Activated T-helper 2 cell treated with anti-CD3 and anti-CD28 coated beads, Interferon-gamma antibody, Interleukin-2, Interleukin-4, amounts not matched to agents 10 μg/mL and 5 μg/mL and 100 μg/mL, durations not matched to agents 14 hours and 24 hours and 36 hours (primary cell): ENCODE results near the gene SCFD2. TPM values are rescaled to one million over a fixed set of nuclear protein-coding genes. Genes with fewer than 3 reads are reported as not detected.
A peak's percentile ranks its signal among the peaks of the same experiment; 100 is the strongest.

ENCODE experiments used
- DNase-seq: peaks from one replicate; pipeline ENCODE4 v3.0.0; 2021; ENCODE audit warnings: low spot score
- H3K27ac Mint-ChIP-seq: one replicate; pipeline ENCODE4 v1.8.0; 2021; ENCODE audit warnings: mixed read lengths
- H3K27me3 Mint-ChIP-seq: one replicate; pipeline ENCODE4 v1.8.0; 2021; ENCODE audit warnings: low read depth, mixed read lengths
- H3K36me3 Mint-ChIP-seq: one replicate; pipeline ENCODE4 v1.8.0; 2021; ENCODE audit warnings: low read depth, mixed read lengths
- H3K4me1 Mint-ChIP-seq: one replicate; pipeline ENCODE4 v1.8.0; 2021; ENCODE audit warnings: low read depth, mixed read lengths
- H3K4me3 Mint-ChIP-seq: one replicate; pipeline ENCODE4 v1.8.0; 2021; ENCODE audit warnings: low read depth, mild to moderate bottlenecking, moderate library complexity, mixed read lengths
- H3K9me3 Mint-ChIP-seq: one replicate; pipeline ENCODE4 v1.8.0; 2021; ENCODE audit warnings: mixed read lengths
- intact Hi-C: fragments of 100-400 bp; cut with micrococcal nuclease; formaldehyde crosslinking; loops from one replicate; pipeline ENCODE4 v1.15.1; 2023
- total RNA-seq: library from RNA; stranded (reverse); gene quantifications from 2 replicates; pipeline ENCODE4 v1.2.3, GENCODE V29; 2022

The SCFD2 gene
- total RNA-seq, 1 donor from 2014 or later = 26.3 TPM

DNA sequence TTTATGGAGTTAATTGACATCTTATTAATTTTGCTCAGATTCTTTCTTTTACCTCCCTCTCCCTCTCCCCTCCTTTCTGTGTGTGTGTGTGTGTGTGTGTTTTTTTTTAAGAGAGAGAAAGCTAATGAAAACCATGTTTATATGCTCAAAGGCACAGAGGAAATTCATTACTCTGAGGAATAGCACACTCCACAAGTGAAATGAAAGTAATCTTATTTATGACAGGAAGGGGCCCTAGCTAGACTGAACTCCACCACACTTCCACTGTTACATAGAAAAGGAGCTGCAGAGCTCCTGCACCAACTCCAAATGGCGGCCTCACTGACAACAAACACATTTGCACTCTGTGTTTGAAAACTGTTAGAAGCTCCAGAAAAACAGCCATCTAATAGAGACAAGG lies 353.1 kb downstream of the SCFD2 start:
- intact Hi-C loops = loop anchor here (10.0 kb wide), 5 partner anchors 122 to 1222 kb away; partner anchors contain the start of gene FIP1L1
- H3K9me3 Mint-ChIP-seq = no peaks in the 10 kb centered on the region
- H3K27ac Mint-ChIP-seq = peak overlapping the region; percentile 78
- peaks cover 32% of the 10 kb centered on the region for H3K4me1 Mint-ChIP-seq
- DNase-seq = no peak
- no peaks in the 10 kb centered on the region for H3K36me3 Mint-ChIP-seq
- H3K27me3 Mint-ChIP-seq = no peaks in the 10 kb centered on the region
- peak overlapping the region; percentile 65 for H3K4me3 Mint-ChIP-seq

DNA sequence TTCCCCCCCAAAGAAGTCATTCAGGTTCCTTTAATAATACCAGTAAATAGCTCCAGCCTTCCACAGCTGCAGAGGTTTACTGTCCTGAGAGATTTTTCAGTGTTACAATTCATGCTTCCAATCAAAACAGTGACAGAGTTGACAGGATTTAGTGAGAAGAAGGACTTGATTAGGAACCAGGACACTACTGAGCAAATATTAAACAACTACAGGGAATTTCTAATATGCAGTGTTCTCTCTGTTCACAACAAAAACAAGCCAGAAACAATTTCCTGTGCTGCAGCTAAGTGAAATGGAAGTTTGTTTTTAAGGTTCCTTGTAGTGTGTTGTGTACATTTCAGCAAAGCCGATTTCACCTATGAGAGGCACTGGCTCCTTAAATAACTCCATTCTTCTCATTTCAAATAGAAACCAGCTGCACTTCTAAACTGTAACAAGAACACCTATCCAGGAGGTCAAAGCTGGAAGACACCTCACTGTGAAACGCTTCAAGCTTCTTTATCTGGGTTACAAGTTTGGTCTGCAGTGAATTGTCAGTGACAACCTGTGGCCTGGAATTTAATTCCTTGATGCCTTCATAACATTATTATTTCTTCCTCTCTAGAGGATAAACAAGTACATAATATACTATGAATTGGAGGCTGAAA lies 354.5 kb downstream of the SCFD2 start:
- Mint-ChIP-seq H3K36me3 (no peaks in the 10 kb centered on the region), H3K27ac (no peak overlapping the region), H3K4me1 (peaks cover 32% of the 10 kb centered on the region), H3K27me3 (no peaks in the 10 kb centered on the region), H3K4me3 (no peak overlapping the region), H3K9me3 (no peaks in the 10 kb centered on the region)
- intact Hi-C loops = loop anchor here (10.0 kb wide), 5 partner anchors 123 to 1223 kb away; partner anchors contain the start of gene FIP1L1
- no peak for DNase-seq

DNA sequence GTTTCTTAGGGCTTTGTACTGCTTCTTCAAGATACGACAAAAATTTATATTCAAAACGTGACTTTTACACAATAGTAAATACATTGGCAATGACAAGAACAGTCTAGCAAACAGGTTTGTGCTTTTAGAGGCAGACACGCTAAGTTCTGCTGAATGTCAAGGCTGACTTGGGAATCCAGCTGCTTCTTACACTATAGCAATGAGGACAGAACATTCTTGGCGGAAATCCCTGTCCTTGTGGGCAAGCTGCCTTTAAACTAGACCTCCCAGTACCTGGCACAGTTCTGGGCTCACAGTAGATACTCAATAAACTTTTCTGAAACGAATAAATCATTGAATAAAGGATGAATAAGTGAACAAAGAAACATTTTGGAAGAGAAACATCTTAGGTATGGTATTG lies 355.5 kb downstream of the SCFD2 start:
- Mint-ChIP-seq H3K36me3 (no peaks in the 10 kb centered on the region), H3K4me1 (peaks cover 32% of the 10 kb centered on the region), H3K27me3 (no peaks in the 10 kb centered on the region), H3K9me3 (no peaks in the 10 kb centered on the region), H3K27ac (no peak overlapping the region), H3K4me3 (no peak overlapping the region)
- intact Hi-C loops = loop anchor here (10.0 kb wide), 5 partner anchors 124 to 1224 kb away; partner anchors contain the start of gene FIP1L1
- DNase-seq = no peak

DNA sequence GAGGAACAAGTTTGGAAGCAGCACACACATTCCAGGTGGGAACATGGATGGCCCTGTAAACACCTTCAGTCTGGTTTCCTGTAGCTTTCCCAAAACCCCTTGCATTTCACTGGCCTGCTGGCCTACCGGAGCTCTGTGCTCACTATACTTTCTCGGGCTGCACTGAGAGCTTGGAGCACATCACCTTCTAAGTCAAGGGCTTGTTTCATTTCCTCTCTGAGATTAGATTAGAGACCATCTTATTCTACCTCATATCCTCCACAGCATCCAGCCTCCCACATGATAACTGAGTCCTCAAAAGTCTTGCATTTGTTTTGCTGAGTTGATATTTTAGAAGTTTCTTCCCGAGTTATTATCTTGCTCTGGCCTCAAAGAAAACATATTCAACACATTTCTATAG lies 356.0 kb downstream of the SCFD2 start:
- Mint-ChIP-seq H3K27ac (no peak overlapping the region), H3K4me3 (no peak overlapping the region), H3K9me3 (no peaks in the 10 kb centered on the region), H3K36me3 (no peaks in the 10 kb centered on the region), H3K4me1 (peaks cover 32% of the 10 kb centered on the region), H3K27me3 (no peaks in the 10 kb centered on the region)
- intact Hi-C loops = loop anchor here (10.0 kb wide), 5 partner anchors 125 to 1225 kb away; partner anchors contain the start of gene FIP1L1
- DNase-seq = no peak

DNA sequence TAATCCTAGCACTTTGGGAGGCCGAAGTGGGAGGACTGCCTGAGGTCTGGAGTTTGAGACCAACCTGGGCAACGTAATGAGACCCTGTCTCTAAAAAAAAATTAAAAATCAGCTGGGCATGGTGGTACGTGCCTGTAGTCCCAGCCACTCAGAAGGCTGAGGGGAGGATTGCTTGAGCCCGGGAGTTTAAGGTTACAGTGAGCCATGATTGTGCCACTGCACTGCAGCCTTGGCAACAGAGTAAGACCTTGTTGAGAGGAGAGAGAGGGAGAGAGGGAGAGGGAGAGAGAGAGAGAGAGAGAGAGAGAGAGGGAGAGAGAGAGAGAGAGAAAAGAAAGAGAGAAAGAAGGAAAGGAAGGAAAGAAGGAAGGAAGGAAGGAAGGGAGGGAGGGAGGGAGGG lies 358.8 kb downstream of the SCFD2 start:
- Mint-ChIP-seq H3K4me1 (peaks cover 18% of the 10 kb centered on the region), H3K27ac (no peak overlapping the region), H3K9me3 (no peaks in the 10 kb centered on the region), H3K4me3 (no peak overlapping the region), H3K36me3 (no peaks in the 10 kb centered on the region), H3K27me3 (no peaks in the 10 kb centered on the region)
- intact Hi-C loops = no loop called here
- no peak for DNase-seq

DNA sequence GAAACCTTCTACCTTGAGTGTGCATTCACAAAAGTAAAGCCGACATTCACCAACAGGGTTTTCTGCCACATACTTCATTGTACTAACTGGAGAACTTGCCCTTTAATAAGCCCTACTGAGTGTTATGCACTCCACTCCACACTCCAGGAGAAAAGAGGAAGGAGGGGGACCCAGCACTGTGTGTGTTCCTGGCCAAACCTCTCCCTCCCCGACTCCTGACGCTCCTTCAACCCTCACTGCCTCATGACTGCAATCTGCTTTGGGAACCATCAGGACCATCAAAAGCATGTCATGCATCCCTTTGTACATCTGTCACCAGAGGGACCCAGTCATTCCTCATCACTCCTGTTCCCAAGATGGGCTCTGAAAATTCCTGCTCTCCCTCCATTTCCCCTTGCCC lies 360.1 kb downstream of the SCFD2 start:
- Mint-ChIP-seq H3K36me3 (no peaks in the 10 kb centered on the region), H3K4me1 (peaks cover 8% of the 10 kb centered on the region), H3K27me3 (no peaks in the 10 kb centered on the region), H3K9me3 (no peaks in the 10 kb centered on the region), H3K4me3 (no peak overlapping the region), H3K27ac (no peak overlapping the region)
- intact Hi-C loops = no loop called here
- no peak for DNase-seq

DNA sequence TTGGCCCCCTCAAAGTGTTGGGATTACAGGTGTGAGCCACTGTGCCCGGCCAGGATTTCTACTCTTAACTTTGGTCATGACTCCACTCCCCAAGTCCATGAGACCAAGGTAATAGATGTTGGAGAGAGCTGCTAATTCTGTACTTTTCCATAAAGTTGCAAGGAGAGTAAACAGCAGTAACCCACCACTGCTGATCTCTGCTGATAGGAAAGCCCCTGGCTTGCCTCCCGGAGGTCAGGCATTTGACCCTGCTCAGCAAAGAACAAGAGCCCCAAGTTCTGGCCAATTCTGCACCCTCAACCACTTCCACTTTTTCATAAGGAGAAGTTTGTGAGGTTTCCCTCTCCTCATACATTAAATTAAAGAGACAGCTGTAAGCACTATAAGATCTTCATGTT lies 360.7 kb downstream of the SCFD2 start:
- Mint-ChIP-seq H3K27me3 (no peaks in the 10 kb centered on the region), H3K36me3 (no peaks in the 10 kb centered on the region), H3K27ac (no peak overlapping the region), H3K9me3 (no peaks in the 10 kb centered on the region), H3K4me3 (no peak overlapping the region), H3K4me1 (peaks cover 7% of the 10 kb centered on the region)
- no peak for DNase-seq
- intact Hi-C loops = no loop called here

DNA sequence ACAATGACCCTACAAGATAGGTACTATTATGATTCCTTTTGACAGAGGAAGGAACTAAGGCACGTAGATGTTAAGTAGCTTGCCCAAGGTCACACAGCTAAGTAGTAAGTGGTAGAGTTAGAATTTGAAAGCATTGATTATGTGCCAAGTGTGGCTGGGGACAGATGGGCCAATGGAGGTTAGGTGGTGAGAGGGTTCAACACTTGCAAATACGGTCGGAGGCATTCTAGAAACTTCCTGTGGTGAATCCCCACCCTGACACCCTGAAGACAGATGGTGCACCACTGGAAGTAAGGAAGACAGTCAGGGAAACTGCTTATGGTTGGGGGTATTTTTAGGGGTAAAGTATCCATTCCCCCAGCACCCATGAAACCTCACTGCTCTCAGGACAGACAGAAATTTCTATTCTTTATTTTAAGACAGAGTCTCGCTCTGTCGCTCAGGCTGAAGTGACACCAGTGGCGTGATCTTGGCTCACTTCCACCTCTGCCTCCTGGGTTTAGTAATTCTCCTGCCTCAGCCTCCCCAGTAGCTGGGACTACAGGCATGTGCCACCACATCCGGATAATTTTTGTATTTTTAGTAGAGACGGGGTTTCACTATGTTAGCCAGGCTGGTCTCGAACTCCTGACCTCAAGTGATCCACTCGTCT lies 361.2 kb downstream of the SCFD2 start:
- Mint-ChIP-seq H3K27ac (no peak overlapping the region), H3K4me1 (peaks cover 2% of the 10 kb centered on the region), H3K36me3 (no peaks in the 10 kb centered on the region), H3K9me3 (no peaks in the 10 kb centered on the region), H3K4me3 (no peak overlapping the region), H3K27me3 (no peaks in the 10 kb centered on the region)
- intact Hi-C loops = no loop called here
- DNase-seq = no peak

DNA sequence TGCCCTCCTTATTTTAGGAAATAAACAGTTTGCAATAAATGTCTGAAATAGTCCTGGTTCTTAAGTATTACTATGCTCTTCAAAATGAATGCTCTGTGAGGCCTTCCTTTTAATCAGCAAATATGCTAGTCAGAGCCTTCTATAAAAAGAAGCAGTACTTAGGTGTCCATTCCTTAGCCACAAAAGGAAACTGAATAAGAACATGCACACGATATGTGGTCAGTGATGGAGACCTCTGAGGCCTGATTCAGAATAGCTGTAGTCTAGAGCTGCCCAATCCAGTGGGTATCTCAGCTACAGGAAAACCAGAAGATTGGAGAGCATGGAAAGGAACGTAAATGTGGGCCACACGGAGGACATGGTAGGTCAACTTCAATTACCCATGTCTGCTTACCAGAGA lies 361.9 kb downstream of the SCFD2 start:
- no peak for DNase-seq

DNA sequence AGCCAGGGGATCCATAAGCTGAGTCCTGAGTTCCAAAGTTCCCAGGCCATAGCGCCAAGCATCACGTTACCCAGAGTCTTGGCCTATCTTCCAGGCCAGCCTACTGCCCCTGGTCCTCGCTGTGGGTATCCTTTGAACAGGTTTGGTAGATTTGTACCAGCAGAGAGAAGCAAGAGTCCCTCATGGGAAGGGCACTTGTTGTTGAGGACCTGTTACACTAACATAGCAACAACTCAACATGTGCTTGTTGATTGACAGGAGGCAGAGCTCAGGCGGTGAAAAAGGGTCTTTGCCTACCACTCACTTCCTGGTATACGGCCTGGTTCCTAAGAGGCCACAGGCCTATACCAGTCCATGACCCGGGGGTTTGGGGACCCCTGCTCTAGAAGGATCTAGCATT lies 365.3 kb downstream of the SCFD2 start:
- intact Hi-C loops = no loop called here
- Mint-ChIP-seq H3K4me3 (no peak overlapping the region), H3K4me1 (no peaks in the 10 kb centered on the region), H3K27ac (no peak overlapping the region), H3K9me3 (no peaks in the 10 kb centered on the region), H3K36me3 (no peaks in the 10 kb centered on the region), H3K27me3 (no peaks in the 10 kb centered on the region)
- DNase-seq = no peak

More for the DNA sequence above, 361.9 kb downstream of the SCFD2 start:
- no peak overlapping the region for H3K4me3 Mint-ChIP-seq
- no peaks in the 10 kb centered on the region for H3K4me1 Mint-ChIP-seq
- H3K9me3 Mint-ChIP-seq = no peaks in the 10 kb centered on the region
- no peak overlapping the region for H3K27ac Mint-ChIP-seq
- H3K27me3 Mint-ChIP-seq = no peaks in the 10 kb centered on the region
- no peaks in the 10 kb centered on the region for H3K36me3 Mint-ChIP-seq
- intact Hi-C loops = no loop called here

DNA sequence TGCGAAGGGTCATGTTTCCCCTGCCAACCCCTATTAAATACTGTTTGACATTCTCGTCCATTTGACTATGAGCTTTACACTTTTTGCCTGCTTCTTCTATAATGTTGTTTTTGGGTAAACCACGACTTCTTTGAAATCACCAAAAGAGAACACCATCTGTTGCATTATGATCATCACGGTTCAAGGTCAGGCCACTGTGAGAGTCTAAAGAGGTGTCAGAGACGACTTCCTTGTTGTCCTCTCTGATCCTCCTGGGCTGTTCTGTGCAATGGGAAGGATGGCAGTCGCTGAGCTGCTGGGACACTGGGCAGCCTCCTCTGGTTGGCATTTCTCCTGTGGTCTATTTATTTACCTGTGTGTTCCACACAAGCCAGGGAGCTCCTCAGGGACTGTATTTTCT lies 366.2 kb downstream of the SCFD2 start:
- DNase-seq = no peak
- intact Hi-C loops = no loop called here
- Mint-ChIP-seq H3K27ac (no peak overlapping the region), H3K4me3 (no peak overlapping the region), H3K4me1 (no peaks in the 10 kb centered on the region), H3K9me3 (no peaks in the 10 kb centered on the region), H3K36me3 (no peaks in the 10 kb centered on the region), H3K27me3 (no peaks in the 10 kb centered on the region)

DNA sequence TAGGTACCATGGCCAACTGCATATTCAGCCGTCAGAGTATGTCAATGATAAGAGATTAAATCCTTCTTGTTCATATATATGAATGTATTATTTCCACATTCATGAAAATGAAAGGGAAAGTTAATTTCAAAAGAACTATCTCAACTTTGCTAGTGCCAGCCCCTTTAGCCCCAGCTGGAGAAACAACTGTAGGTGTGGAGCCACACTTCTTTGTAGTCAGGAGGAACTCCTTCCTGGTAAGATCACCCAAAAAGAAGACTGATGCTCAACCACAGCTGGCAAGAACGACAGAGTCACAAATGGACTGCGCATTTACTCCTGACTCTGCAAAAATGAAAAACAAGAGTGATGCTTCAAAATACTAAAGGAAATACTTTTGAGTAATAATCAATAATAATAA lies 367.4 kb downstream of the SCFD2 start:
- H3K27ac Mint-ChIP-seq = no peak overlapping the region
- no peaks in the 10 kb centered on the region for H3K4me1 Mint-ChIP-seq
- no peak for DNase-seq
- no peak overlapping the region for H3K4me3 Mint-ChIP-seq
- intact Hi-C loops = no loop called here
- H3K27me3 Mint-ChIP-seq = no peaks in the 10 kb centered on the region
- no peaks in the 10 kb centered on the region for H3K36me3 Mint-ChIP-seq
- no peaks in the 10 kb centered on the region for H3K9me3 Mint-ChIP-seq

DNA sequence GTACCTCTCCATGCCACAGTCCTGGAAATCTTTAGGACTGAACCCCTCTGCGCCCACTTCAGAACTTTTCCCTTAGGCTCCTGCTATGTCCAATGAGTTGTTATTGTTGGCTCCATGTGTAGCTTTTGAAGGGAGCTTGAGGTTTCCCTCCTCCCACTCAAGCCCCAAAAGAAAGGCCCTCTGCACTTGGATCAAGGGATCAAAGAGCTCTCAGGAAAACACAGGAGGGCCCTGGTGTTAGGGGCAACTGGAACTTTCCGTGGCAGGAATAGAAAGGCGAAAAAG lies 368.8 kb downstream of the SCFD2 start:
- H3K27me3 Mint-ChIP-seq = no peaks in the 10 kb centered on the region
- no peaks in the 10 kb centered on the region for H3K4me1 Mint-ChIP-seq
- no peaks in the 10 kb centered on the region for H3K9me3 Mint-ChIP-seq
- no peak overlapping the region for H3K4me3 Mint-ChIP-seq
- intact Hi-C loops = no loop called here
- no peak overlapping the region for H3K27ac Mint-ChIP-seq
- DNase-seq = no peak
- no peaks in the 10 kb centered on the region for H3K36me3 Mint-ChIP-seq
